GM12878 (cell line): ENCODE results near the gene TXNRD1. TPM values are rescaled to one million over a fixed set of nuclear protein-coding genes. Genes with fewer than 3 reads are reported as not detected.

Source experiments
- ATAC-seq: fragments of 200-7000 bp; cut with Tn5 transposase; 3 replicates; pipeline ENCODE4 v1.9.1; 2020; ENCODE audit warnings: mild to moderate bottlenecking, moderate library complexity
- BruUV-seq: library from RNA; stranded (reverse); fragments of 400-500 nt; replicated peaks from 2 replicates; lab custom pipeline; 2021; lab: Mats Ljungman, UMichigan
- CTCF ChIA-PET: fragments of 300-600 bp; sonication (Branson Sonifier 250); formaldehyde crosslinking; extraction: SDS; loops from one replicate; lab custom pipeline; 2021; ENCODE audit warnings: inconsistent platforms; lab: Yijun Ruan, JAX
- POLR2A ChIA-PET: fragments of 350-600 bp; formaldehyde crosslinking; extraction: SDS; loops from one replicate; lab custom pipeline; 2021; ENCODE audit warnings: inconsistent platforms; lab: Charles Lee
- RAD21 ChIA-PET: fragments of 300-600 bp; sonication (Branson Sonifier 250); formaldehyde crosslinking; loops from one replicate; lab custom pipeline; 2023; ENCODE audit warnings: antibody characterized with exemption; ENCODE audit not compliant: unreplicated experiment; lab: Charles Lee
- SMC1A ChIA-PET: fragments of 300-600 bp; sonication (Branson Sonifier 250); formaldehyde crosslinking; loops from one replicate; lab custom pipeline; 2023; ENCODE audit not compliant: unreplicated experiment, uncharacterized antibody; lab: Charles Lee
- DNase-seq: peaks from one replicate; pipeline ENCODE4 v3.0.0-alpha.2; 2011; ENCODE audit warnings: low read depth, low spot score
- FAIRE-seq: peaks from 3 replicates; lab custom pipeline; 2011; peaks lifted over from hg19 to GRCh38; lab: Jason Lieb, UNC
- H2AFZ ChIP-seq: 2 replicates; pipeline ENCODE4 v1.6.0; 2011; ENCODE audit warnings: low read depth, low read length, control low read depth; ENCODE audit not compliant: control insufficient read depth
- H3K27ac ChIP-seq: 2 replicates; pipeline ENCODE4 v1.5.1; 2011; ENCODE audit warnings: control low read depth; ENCODE audit not compliant: control insufficient read depth, insufficient read depth
- H3K27me3 ChIP-seq, 2 experiments: replicated peaks in 1 of 2; 2 replicates each; pipeline versions ENCODE4 v1.6.0 to v1.6.1; 2011; ENCODE audit warnings: low read length in 1 of 2; ENCODE audit not compliant: control insufficient read depth in 2 of 2, insufficient read depth in 2 of 2
- H3K36me3 ChIP-seq, 2 experiments: 2 replicates each; pipeline ENCODE4 v1.5.1; 2011; ENCODE audit warnings: low read length in 1 of 2; ENCODE audit not compliant: control insufficient read depth in 2 of 2, insufficient read depth in 2 of 2
- H3K4me1 ChIP-seq: 2 replicates; pipeline ENCODE4 v1.6.1; 2011; ENCODE audit warnings: mild to moderate bottlenecking, low read length, moderate library complexity, mixed read lengths; ENCODE audit not compliant: control insufficient read depth, insufficient read depth
- H3K4me2 ChIP-seq: 2 replicates; pipeline ENCODE4 v1.6.0; 2011; ENCODE audit warnings: control low read depth; ENCODE audit not compliant: control insufficient read depth, insufficient read depth
- H3K4me3 ChIP-seq: fragments of 200-600 bp; sonication (generic); 2 replicates; pipeline ENCODE4 v1.5.1; 2016
- H3K79me2 ChIP-seq: 2 replicates; pipeline ENCODE4 v1.6.0; 2011; ENCODE audit warnings: low read length; ENCODE audit not compliant: control insufficient read depth, insufficient read depth
- H3K9ac ChIP-seq: 2 replicates; pipeline ENCODE4 v1.8.0; 2011; ENCODE audit warnings: low read length, control low read depth, mixed read lengths; ENCODE audit not compliant: control insufficient read depth, insufficient read depth
- H3K9me3 ChIP-seq: replicated peaks from 3 replicates; pipeline ENCODE4 v1.5.1; 2011; ENCODE audit warnings: mild to moderate bottlenecking, low read length; ENCODE audit not compliant: control insufficient read depth, insufficient read depth
- H4K20me1 ChIP-seq: 2 replicates; pipeline ENCODE4 v1.6.0; 2011; ENCODE audit not compliant: control insufficient read depth, insufficient read depth
- ATF2 ChIP-seq: IDR thresholded peaks from 2 replicates; pipeline ENCODE4 v1.6.1; 2012; ENCODE audit warnings: low read length, inconsistent platforms
- BACH1 ChIP-seq: fragments of 450-650 bp; IDR thresholded peaks from 2 replicates; pipeline ENCODE4 v1.6.1; 2017; ENCODE audit warnings: mild to moderate bottlenecking, borderline replicate concordance
- BRCA1 ChIP-seq: IDR thresholded peaks from 2 replicates; pipeline ENCODE4 v1.6.1; 2011; ENCODE audit warnings: low read depth, low read length, improper control_type of control experiment
- CHD2 ChIP-seq: IDR thresholded peaks from 2 replicates; pipeline ENCODE4 v1.6.1; 2011; ENCODE audit warnings: low read depth, low read length, improper control_type of control experiment, borderline replicate concordance
- HDAC2 ChIP-seq: fragments of 200-600 bp; sonication (generic); IDR thresholded peaks from 2 replicates; pipeline ENCODE4 v1.6.1; 2017
- LARP7 ChIP-seq: fragments of 450-650 bp; IDR thresholded peaks from 2 replicates; pipeline ENCODE4 v1.6.1; 2017; ENCODE audit warnings: mild to moderate bottlenecking
- MXI1 ChIP-seq: fragments of 150-350 bp; IDR thresholded peaks from 2 replicates; pipeline ENCODE4 v1.6.1; 2011; ENCODE audit warnings: low read depth, mild to moderate bottlenecking, inconsistent platforms, low read length, improper control_type of control experiment
- POU2F2 ChIP-seq: IDR thresholded peaks from 3 replicates; pipeline ENCODE4 v1.6.1; 2011; ENCODE audit warnings: low read depth, mild to moderate bottlenecking, low read length, borderline replicate concordance
- PRDM15 ChIP-seq: fragments of 450-650 bp; formaldehyde crosslinking; IDR thresholded peaks from 2 replicates; pipeline ENCODE4 v1.4.0; 2020; ENCODE audit warnings: mild to moderate bottlenecking, moderate library complexity
- RAD21 ChIP-seq: IDR thresholded peaks from 2 replicates; pipeline ENCODE4 v1.6.1; 2011; ENCODE audit warnings: mild to moderate bottlenecking, low read depth, low read length, moderate library complexity; ENCODE audit not compliant: insufficient read depth
- RBBP5 ChIP-seq: fragments of 200-600 bp; sonication (generic); conservative IDR thresholded peaks from 2 replicates; pipeline ENCODE4 v1.6.1; 2016
- RCOR1 ChIP-seq: conservative IDR thresholded peaks from 2 replicates; pipeline ENCODE4 v1.6.1; 2012; ENCODE audit warnings: low read depth, low read length, improper control_type of control experiment
- SMAD5 ChIP-seq: IDR thresholded peaks from 2 replicates; pipeline ENCODE4 v1.6.1; 2016; ENCODE audit warnings: antibody characterized with exemption, low read depth
- SRF ChIP-seq, 2 experiments: IDR thresholded peaks; 2 replicates each; pipeline ENCODE4 v1.6.1; 2011; ENCODE audit warnings: low read depth in 2 of 2, low read length in 2 of 2, mild to moderate bottlenecking in 1 of 2, moderate library complexity in 1 of 2
- TBL1XR1 ChIP-seq: IDR thresholded peaks from 2 replicates; pipeline ENCODE4 v1.6.1; 2012; ENCODE audit warnings: low read depth, low read length, improper control_type of control experiment
- TCF7 ChIP-seq: IDR thresholded peaks from 2 replicates; pipeline ENCODE4 v1.6.1; 2014; ENCODE audit warnings: antibody characterized with exemption, borderline replicate concordance
- ZNF207 ChIP-seq: fragments of 450-650 bp; IDR thresholded peaks from 2 replicates; pipeline ENCODE4 v1.6.1; 2014; ENCODE audit warnings: antibody characterized with exemption, mild to moderate bottlenecking, borderline replicate concordance
- ZNF592 ChIP-seq: fragments of 450-650 bp; IDR thresholded peaks from 2 replicates; pipeline ENCODE4 v1.6.1; 2017; ENCODE audit warnings: mild to moderate bottlenecking, moderate library complexity
- WGBS: methylation state at CpG from one replicate; pipeline ENCODE4 v1.1.6; 2016; ENCODE audit warnings: low lambda C conversion rate; ENCODE audit not compliant: insufficient replicate concordance, insufficient coverage; ENCODE audit errors: missing lambda C conversion rate; 5-methylcytosine and 5-hydroxymethylcytosine counted together
- in situ Hi-C: fragments of 300-500 bp; cut with MboI; formaldehyde crosslinking; loops from 9 replicates; pipeline ENCODE4 v1.14.3; 2018; ENCODE audit warnings: mixed read lengths
- intact Hi-C: fragments of 100-400 bp; cut with micrococcal nuclease; formaldehyde crosslinking; loops from one replicate; pipeline ENCODE4 v1.14.2; 2022; ENCODE audit not compliant: unreplicated experiment
- polyA plus RNA-seq, 11 experiments: library from polyadenylated mRNA; depleted of rRNA in 4 of 11; unstranded in 6 of 11; stranded (reverse) in 5 of 11; fragments of >200 nt; fragmentation: Nextera tagmentation in 4 of 11; fragmentation: Illumina TruSeq in 1 of 11; extraction: Ambion mirVana in 4 of 11; extraction: Trizol in 1 of 11; gene quantifications; 1 replicate in 1 of 11; 2 replicates in 10 of 11; pipeline versions ENCODE4 v1.2.1 to v1.2.3, GENCODE V29; 2011 to 2016; ENCODE audit warnings: inconsistent platforms in 2 of 11, missing spikeins in 2 of 11, low read depth in 1 of 11
- total RNA-seq, 4 experiments: library from RNA; depleted of rRNA in 3 of 4; stranded (reverse); fragments of >200 nt in 3 of 4; fragmentation: Illumina TruSeq in 1 of 4; extraction: Trizol in 1 of 4; gene quantifications; 2 replicates each; pipeline versions ENCODE4 v1.2.1 to v1.2.3, GENCODE V29; 2013 to 2021

The TXNRD1 gene
- total and polyA plus RNA-seq, 10 of the 15 experiments (the other 5 are each of a cell fraction or from before 2014, with no cell fraction given), result 52.6 to 84.6 (median 67.8) TPM

- ChIA-PET SMC1A (no interaction called here), POLR2A (interaction anchor here (0.7 to 2.3 kb wide), 2 partner anchors 10 to 237 kb away, joined by 4 to 7 read pairs; no protein-coding TSS in a partner anchor), CTCF (no interaction called here), RAD21 (no interaction called here)
- Histone ChIP-seq H4K20me1 (no peaks in the 10 kb centered on the region; the same call in 1 of the 2 replicates), H3K27me3 (no peaks in the 10 kb centered on the region), H3K9ac (no peak overlapping the region), H3K9me3 (no peaks in the 10 kb centered on the region), H3K4me2 (no peak overlapping the region), H3K4me1 (no peaks in the 10 kb centered on the region; the same call in 1 of the 2 replicates), H3K4me3 (no peak overlapping the region), H3K79me2 (peaks cover 59% of the 10 kb centered on the region), H3K27ac (no peak overlapping the region), H2AFZ (no peak overlapping the region), H3K36me3 (peaks cover 7 to 28% of the 10 kb centered on the region in 2 experiments)
- FAIRE-seq (no peak), ATAC-seq (no peak), DNase-seq (no peak)
- no TSS peak for BruUV-seq
- 74% methylated on average over 4 of the region's 4 CpGs for WGBS
- intact Hi-C loops (no loop called here), in situ Hi-C loops (no loop called here)
- TF ChIP-seq ATF2, result no peak
- TF ChIP-seq TBL1XR1, result no peak
- no peak for TF ChIP-seq TCF7
- TF ChIP-seq BRCA1, result no peak
- no peak for TF ChIP-seq RAD21
- TF ChIP-seq ZNF592, result no peak
- no peak for TF ChIP-seq LARP7
- no peak for TF ChIP-seq CHD2
- no peak for TF ChIP-seq MXI1
- TF ChIP-seq RCOR1, result no peak
- TF ChIP-seq PRDM15, result no peak
- TF ChIP-seq SMAD5, result no peak
- TF ChIP-seq POU2F2, result no peak
- TF ChIP-seq SRF (IDR thresholded peaks at IDR 0.05; ENCODE audit: low read depth in 2 of 2, low read length in 2 of 2), result no peak
- no peak for TF ChIP-seq HDAC2
- TF ChIP-seq ZNF207, result no peak
- TF ChIP-seq RBBP5, result no peak
- no peak for TF ChIP-seq BACH1
Measured at GRCh38 chr12:104296718-104297117, 81.1 kb downstream of the TXNRD1 start.
